H1 (cell line): ENCODE data around the gene PAX3. TPM values are rescaled to one million over a fixed set of nuclear protein-coding genes. Genes with fewer than 3 reads are reported as not detected.

Source experiments
- CTCF ChIA-PET: fragments of 300-600 bp; sonication (Branson Sonifier 250); formaldehyde crosslinking; loops from one replicate; lab custom pipeline; 2021; ENCODE audit not compliant: partially characterized antibody; lab: Charles Lee
- POLR2A ChIA-PET: fragments of 300-600 bp; sonication (Branson Sonifier 250); formaldehyde crosslinking; loops from one replicate; lab custom pipeline; 2021; ENCODE audit warnings: inconsistent platforms; ENCODE audit not compliant: partially characterized antibody; lab: Charles Lee
- DNase-seq, 2 experiments: peaks; one replicate each; pipeline versions ENCODE4 v3.0.0 to v3.0.0-alpha.2; 2010 to 2022; ENCODE audit warnings: low spot score in 2 of 2, low read depth in 1 of 2, mixed read lengths in 1 of 2
- FAIRE-seq: peaks from 2 replicates; lab custom pipeline; 2011; peaks lifted over from hg19 to GRCh38; lab: Jason Lieb, UNC
- H2AFZ ChIP-seq: 2 replicates; pipeline ENCODE4 v1.8.1; 2012; ENCODE audit warnings: low read length, inconsistent platforms
- H2AK5ac ChIP-seq: 2 replicates; pipeline ENCODE4 v1.6.1; 2013; ENCODE audit warnings: low read depth, low read length
- H2BK120ac ChIP-seq: replicated peaks from 2 replicates; pipeline ENCODE3; 2013; ENCODE audit warnings: low read depth, low read length, inconsistent platforms
- H2BK12ac ChIP-seq: 2 replicates; pipeline ENCODE4 v1.6.1; 2013; ENCODE audit warnings: low read depth, low read length
- H2BK15ac ChIP-seq: 2 replicates; pipeline ENCODE4 v1.6.1; 2013; ENCODE audit warnings: low read length
- H2BK20ac ChIP-seq: 2 replicates; pipeline ENCODE4 v1.6.1; 2013; ENCODE audit warnings: low read length
- H2BK5ac ChIP-seq: 2 replicates; pipeline ENCODE4 v1.6.1; 2013; ENCODE audit warnings: low read depth, low read length
- H3K14ac ChIP-seq: 2 replicates; pipeline ENCODE4 v1.6.1; 2013; ENCODE audit warnings: inconsistent platforms; ENCODE audit not compliant: insufficient read length
- H3K18ac ChIP-seq: 2 replicates; pipeline ENCODE4 v1.6.1; 2013; ENCODE audit warnings: low read length; ENCODE audit errors: extremely low read depth
- H3K23ac ChIP-seq: 2 replicates; pipeline ENCODE4 v1.6.1; 2013; ENCODE audit warnings: inconsistent platforms; ENCODE audit not compliant: insufficient read length
- H3K23me2 ChIP-seq: 2 replicates; pipeline ENCODE4 v1.6.1; 2013; ENCODE audit warnings: low read depth, low read length
- H3K27ac ChIP-seq: 2 replicates; pipeline ENCODE4 v1.6.1; 2011; ENCODE audit warnings: low read depth, low read length, inconsistent platforms
- H3K27me3 ChIP-seq, 4 experiments: replicated peaks in 1 of 4; 1 replicate in 1 of 4; 2 replicates in 3 of 4; pipeline versions ENCODE4 v1.6.1 to v1.8.1; 2011 to 2013; ENCODE audit warnings: low read length in 3 of 4, mild to moderate bottlenecking in 3 of 4, inconsistent platforms in 2 of 4, mixed read lengths in 2 of 4, moderate library complexity in 1 of 4; ENCODE audit not compliant: control insufficient read depth in 3 of 4, insufficient read depth in 3 of 4; ENCODE audit errors: extremely low read depth in 1 of 4
- H3K36me3 ChIP-seq, 4 experiments: 2 replicates each; pipeline versions ENCODE4 v1.6.1 to v1.8.1; 2011 to 2013; ENCODE audit warnings: mild to moderate bottlenecking in 4 of 4, low read length in 3 of 4, moderate library complexity in 2 of 4, control low read depth in 1 of 4, inconsistent platforms in 1 of 4; ENCODE audit not compliant: insufficient read depth in 4 of 4, control insufficient read depth in 2 of 4
- H3K4ac ChIP-seq: replicated peaks from 2 replicates; pipeline ENCODE3; 2013; ENCODE audit warnings: low read length, low read depth, mixed read lengths, inconsistent platforms; ENCODE audit not compliant: insufficient read length
- H3K4me1 ChIP-seq, 4 experiments: replicated peaks in 1 of 4; 1 replicate in 1 of 4; 2 replicates in 3 of 4; pipeline versions ENCODE4 v1.6.1 to v1.8.1; 2011 to 2013; ENCODE audit warnings: low read length in 3 of 4, inconsistent platforms in 2 of 4, mixed read lengths in 1 of 4; ENCODE audit not compliant: insufficient read depth in 4 of 4, control insufficient read depth in 3 of 4
- H3K4me2 ChIP-seq, 2 experiments: 2 replicates each; pipeline versions ENCODE4 v1.6.1 to v1.8.1; 2011 to 2013; ENCODE audit warnings: low read depth in 2 of 2, low read length in 2 of 2, control low read depth in 1 of 2, inconsistent platforms in 1 of 2, mild to moderate bottlenecking in 1 of 2; ENCODE audit not compliant: insufficient read depth in 1 of 2
- H3K4me3 ChIP-seq, 4 experiments: fragments of 200-600, 300-600 bp in 1 of 4; sonication (generic), shearing (Covaris generic), sonication (Bioruptor Twin) in 1 of 4; 2 replicates each; pipeline versions ENCODE4 v1.5.1 to v1.8.1; 2011 to 2016; ENCODE audit warnings: low read length in 4 of 4, low read depth in 3 of 4, control low read depth in 2 of 4, inconsistent platforms in 2 of 4, mild to moderate bottlenecking in 2 of 4, mixed read lengths in 1 of 4, moderate library complexity in 1 of 4; ENCODE audit not compliant: insufficient read depth in 2 of 4; ENCODE audit errors: extremely low read depth in 1 of 4
- H3K56ac ChIP-seq: replicated peaks from 2 replicates; pipeline ENCODE3; 2013; ENCODE audit warnings: low read depth, mild to moderate bottlenecking, mixed read lengths, low read length, inconsistent platforms; ENCODE audit not compliant: insufficient read length
- H3K79me1 ChIP-seq: 2 replicates; pipeline ENCODE4 v1.6.1; 2013; ENCODE audit warnings: low read depth, low read length, control low read depth
- H3K79me2 ChIP-seq, 2 experiments: 2 replicates each; pipeline versions ENCODE4 v1.6.1 to v1.8.1; 2012 to 2013; ENCODE audit warnings: low read length in 2 of 2, mild to moderate bottlenecking in 2 of 2, inconsistent platforms in 1 of 2; ENCODE audit not compliant: insufficient read depth in 2 of 2, control insufficient read depth in 1 of 2
- H3K9ac ChIP-seq, 4 experiments: replicated peaks in 1 of 4; 1 replicate in 1 of 4; 2 replicates in 3 of 4; pipeline versions ENCODE4 v1.6.1 to v1.8.1; 2011 to 2013; ENCODE audit warnings: low read depth in 3 of 4, low read length in 3 of 4, control low read depth in 2 of 4, mild to moderate bottlenecking in 2 of 4, moderate library complexity in 2 of 4, inconsistent platforms in 1 of 4; ENCODE audit errors: extremely low read depth in 1 of 4
- H3K9me3 ChIP-seq, 2 experiments: 2 replicates each; pipeline versions ENCODE4 v1.6.1 to v1.8.1; 2012 to 2013; ENCODE audit warnings: mild to moderate bottlenecking in 2 of 2, moderate library complexity in 2 of 2, control low read depth in 1 of 2, inconsistent platforms in 1 of 2, low read depth in 1 of 2, low read length in 1 of 2, mixed read lengths in 1 of 2; ENCODE audit not compliant: insufficient read depth in 2 of 2
- H4K20me1 ChIP-seq, 2 experiments: replicated peaks in 1 of 2; 2 replicates each; pipeline versions ENCODE3 to v1.8.1; 2011 to 2013; ENCODE audit warnings: inconsistent platforms in 2 of 2, low read length in 2 of 2, mild to moderate bottlenecking in 1 of 2; ENCODE audit not compliant: insufficient read depth in 2 of 2, control insufficient read depth in 1 of 2
- H4K5ac ChIP-seq: 2 replicates; pipeline ENCODE4 v1.6.1; 2013; ENCODE audit warnings: low read length, low read depth, mixed read lengths, inconsistent platforms; ENCODE audit not compliant: insufficient read length
- H4K8ac ChIP-seq: 2 replicates; pipeline ENCODE4 v1.8.0; 2013; ENCODE audit warnings: mild to moderate bottlenecking, moderate library complexity, low read length, inconsistent platforms; ENCODE audit not compliant: insufficient read depth; ENCODE audit errors: extremely low read depth
- H4K91ac ChIP-seq: replicated peaks from 2 replicates; pipeline ENCODE3; 2013; ENCODE audit warnings: low read length, mixed read lengths, inconsistent platforms; ENCODE audit not compliant: insufficient read length
- CTCF ChIP-seq, 3 experiments: IDR thresholded peaks; 1 replicate in 2 of 3; 2 replicates in 1 of 3; pipeline versions ENCODE4 v1.5.1 to v1.6.1; 2011; ENCODE audit warnings: low read length in 3 of 3, mild to moderate bottlenecking in 3 of 3, inconsistent platforms in 2 of 3, low read depth in 1 of 3, moderate library complexity in 1 of 3; ENCODE audit not compliant: insufficient read depth in 1 of 3; ENCODE audit errors: control extremely low read depth in 1 of 3
- POU5F1 ChIP-seq: IDR thresholded peaks from 2 replicates; pipeline ENCODE4 v1.6.1; 2011; ENCODE audit warnings: low read depth, mild to moderate bottlenecking, low read length, moderate library complexity
- RAD21 ChIP-seq, 2 experiments: IDR thresholded peaks in 1 of 2; conservative IDR thresholded peaks in 1 of 2; 2 replicates each; pipeline ENCODE4 v1.6.1; 2011; ENCODE audit warnings: low read depth in 2 of 2, low read length in 2 of 2, improper control_type of control experiment in 1 of 2, inconsistent platforms in 1 of 2, mild to moderate bottlenecking in 1 of 2, moderate library complexity in 1 of 2
- RXRA ChIP-seq: IDR thresholded peaks from 2 replicates; pipeline ENCODE4 v1.6.1; 2011; ENCODE audit warnings: low read depth, mild to moderate bottlenecking, low read length, moderate library complexity; ENCODE audit not compliant: insufficient read depth
- SIX5 ChIP-seq: IDR thresholded peaks from 2 replicates; pipeline ENCODE4 v1.6.1; 2011; ENCODE audit warnings: mild to moderate bottlenecking, low read depth, low read length
- polyA plus RNA-seq, 7 experiments: library from polyadenylated mRNA; depleted of rRNA in 3 of 7; stranded (reverse) in 5 of 7; unstranded in 2 of 7; fragments of >200 nt in 5 of 7; fragments of 200-250 nt in 2 of 7; gene quantifications; 1 replicate in 5 of 7; 2 replicates in 1 of 7; 4 replicates in 1 of 7; pipeline versions ENCODE4 v1.2.1 to v1.2.3, GENCODE V29; 2011 to 2013; ENCODE audit warnings: missing spikeins in 2 of 7, mixed read lengths in 2 of 7
- total RNA-seq: library from RNA; stranded (reverse); fragmentation: NEBNext Ultra II Directional; extraction: Animal tissue kit (Norgen Biotek cat#: 25700); gene quantifications from 2 replicates; pipeline ENCODE4 v1.2.1, GENCODE V29; 2021

Gene PAX3
- total and polyA plus RNA-seq, 2 of the 8 experiments (the other 6 are each of a cell fraction or from before 2014, with no cell fraction given) = 0.33 TPM; not detected in 1

DNA sequence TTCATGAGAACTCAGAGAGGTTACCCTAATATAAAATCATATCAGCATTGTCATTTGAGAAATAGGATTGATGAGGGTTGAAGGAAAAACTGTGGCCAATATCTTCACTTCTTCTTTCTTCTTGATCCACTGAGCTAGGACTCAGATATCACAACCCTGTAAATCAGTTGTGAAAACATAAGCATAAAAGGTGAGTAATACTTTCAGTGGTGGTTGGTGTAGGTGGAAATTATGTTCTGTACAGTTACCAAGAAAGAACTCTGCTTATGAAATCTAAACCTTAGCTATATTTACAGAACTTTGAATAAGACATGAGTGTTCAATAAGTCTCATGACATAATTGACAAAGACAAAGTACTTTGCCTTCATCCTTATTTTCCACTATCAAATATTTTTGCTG, 56.3 kb downstream of the PAX3 start:
- Histone ChIP-seq H4K5ac (no peak overlapping the region), H4K91ac (no peak overlapping the region), H3K79me2 (no peaks in the 10 kb centered on the region), H2AFZ (no peak overlapping the region), H3K4me2 (no peak overlapping the region), H2BK12ac (no peak overlapping the region), H3K4me3 (no peak overlapping the region), H4K8ac (no peak overlapping the region), H2BK120ac (no peak overlapping the region), H3K9me3 (no peaks in the 10 kb centered on the region), H3K27me3 (peaks cover 0 to 12% (median 2%) of the 10 kb centered on the region in 4 experiments; a peak in 3 of 7 replicates), H3K14ac (no peak overlapping the region), H3K9ac (no peak overlapping the region), H4K20me1 (no peaks in the 10 kb centered on the region), H3K23me2 (no peaks in the 10 kb centered on the region), H3K36me3 (no peaks in the 10 kb centered on the region), H2AK5ac (no peak overlapping the region), H3K23ac (no peak overlapping the region), H3K56ac (no peak overlapping the region), H2BK20ac (no peak overlapping the region), H2BK15ac (no peak overlapping the region), H3K4ac (no peak overlapping the region), H3K18ac (no peak overlapping the region), H3K27ac (no peak overlapping the region), H3K79me1 (no peaks in the 10 kb centered on the region), H2BK5ac (no peak overlapping the region), H3K4me1 (peaks cover 2 to 18% (median 14%) of the 10 kb centered on the region in 4 experiments; a peak in 4 of 7 replicates)
- POLR2A ChIA-PET = no interaction called here
- CTCF ChIA-PET = interaction anchor here (1.1 kb wide), 1 partner anchor 140 kb away, joined by 3 read pairs; no protein-coding TSS in a partner anchor
- no peak for DNase-seq
- FAIRE-seq = no peak
- no peak for TF ChIP-seq SIX5
- no peak for TF ChIP-seq RAD21 (IDR thresholded peaks at IDR 0.05 in 1 of 2, conservative IDR thresholded peaks at IDR 0.05 in 1 of 2; ENCODE audit: low read depth in 2 of 2, low read length in 2 of 2)
- no peak for TF ChIP-seq POU5F1
- no peak for TF ChIP-seq CTCF (IDR thresholded peaks at IDR 0.05; ENCODE audit: control extremely low read depth in 1 of 3, insufficient read depth in 1 of 3, low read depth in 1 of 3, low read length in 3 of 3)
- TF ChIP-seq RXRA = no peak
